Measurements from ENCODE around the gene EFNA1.
"Not testable (repeated sequence)": the region's sequence is repeated elsewhere in the genome, so short reads cannot be mapped to it uniquely, and the experiment has no call there.

The EFNA1 gene

GRCh38 chr1:155092641-155093040 is 35.0 kb upstream of the EFNA1 start:
- DNase-seq (ENCODE audit: low spot score), result no peak

GRCh38 chr1:155093911-155094621 is 33.6 kb upstream of the EFNA1 start:
- DNase-seq (ENCODE audit: low spot score), result peak; percentile 62

- no peak for DNase-seq (ENCODE audit: low spot score)
These were observed 33.1 kb upstream of the EFNA1 start for GRCh38 chr1:155094622-155094948.

DNA sequence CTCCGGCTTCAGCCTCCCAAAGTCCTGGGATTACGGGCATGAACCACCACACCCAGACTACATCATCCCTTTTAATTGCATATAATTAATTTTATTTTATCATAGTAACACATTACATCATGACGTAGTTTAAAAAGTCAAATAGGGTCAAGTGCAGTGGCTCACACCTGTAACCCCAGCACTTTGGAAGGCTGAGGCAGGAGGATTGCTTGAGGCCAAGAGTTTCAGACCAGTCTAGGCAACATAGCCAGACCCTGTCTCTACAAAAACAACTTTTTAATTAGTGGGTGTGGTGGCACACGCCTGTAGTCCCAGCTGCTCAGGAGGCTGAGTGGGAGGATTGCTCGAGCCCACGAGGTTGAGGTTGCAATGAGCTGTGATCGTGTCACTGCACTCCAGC is 28.3 kb upstream of the EFNA1 start:
- DNase-seq (ENCODE audit: low spot score), result no peak

DNA sequence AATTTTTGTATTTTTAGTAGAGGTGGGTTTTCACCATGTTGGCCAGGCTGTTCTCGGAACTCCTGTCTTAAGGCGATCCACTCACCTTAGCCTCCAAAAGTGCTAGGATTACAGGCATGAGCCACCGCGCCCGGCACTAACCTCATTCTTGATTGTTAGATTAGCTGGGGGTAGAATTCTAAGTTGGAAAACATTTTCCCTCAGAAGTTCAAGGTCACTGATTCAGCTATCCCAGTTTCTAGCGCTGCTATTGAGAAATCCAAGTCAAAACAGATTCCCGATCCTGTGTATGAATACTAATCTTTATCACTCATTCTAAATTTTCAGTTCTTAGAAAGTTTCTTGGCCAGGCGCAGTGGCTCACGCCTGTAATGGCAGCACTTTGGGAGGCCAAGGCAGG is 24.4 kb upstream of the EFNA1 start:
- no peak for DNase-seq (ENCODE audit: low spot score)

- no peak for DNase-seq (ENCODE audit: low spot score)
These were observed 22.8 kb upstream of the EFNA1 start for GRCh38 chr1:155104605-155105534.

DNA sequence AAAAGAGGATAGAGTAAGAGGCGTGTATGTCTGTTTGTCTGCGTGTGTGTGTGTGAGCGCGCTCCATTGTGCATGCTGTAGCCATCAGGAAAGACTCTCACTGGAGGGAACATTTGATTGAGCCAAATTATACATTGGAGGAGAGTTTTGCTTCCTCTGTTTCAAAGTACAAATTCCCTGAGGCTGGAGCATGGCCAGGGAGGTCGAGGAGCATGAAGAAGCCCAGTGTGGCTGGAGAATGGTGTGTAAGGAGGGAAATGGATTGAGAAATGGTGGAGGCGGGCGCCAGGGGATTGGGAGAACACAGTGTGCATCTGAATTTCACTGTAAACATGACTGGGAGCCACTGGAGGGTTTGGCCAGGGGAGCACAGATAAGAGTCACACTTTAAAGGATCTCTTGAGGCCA is 22.1 kb upstream of the EFNA1 start:
- no peak for DNase-seq (ENCODE audit: low spot score)

DNA sequence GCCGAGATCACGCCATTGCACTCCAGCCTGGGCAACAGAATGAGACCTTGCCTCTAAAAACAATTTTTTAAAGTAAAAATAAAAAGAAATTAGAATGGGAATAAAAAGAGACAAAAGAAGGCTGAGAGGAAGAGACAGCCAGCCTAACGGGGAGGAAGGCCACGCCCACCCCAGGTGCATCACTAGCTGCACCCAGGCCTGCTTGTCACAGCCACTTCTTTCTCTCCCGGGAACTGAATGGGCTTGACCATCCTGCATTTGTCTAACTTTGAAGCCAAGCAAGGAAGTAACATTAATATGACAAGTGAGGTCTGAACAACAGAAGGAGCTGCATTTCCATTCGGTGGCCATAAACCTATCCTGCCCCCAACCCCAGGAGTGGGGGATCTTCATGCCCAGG is 20.8 kb upstream of the EFNA1 start:
- no peak for DNase-seq (ENCODE audit: low spot score)

DNA sequence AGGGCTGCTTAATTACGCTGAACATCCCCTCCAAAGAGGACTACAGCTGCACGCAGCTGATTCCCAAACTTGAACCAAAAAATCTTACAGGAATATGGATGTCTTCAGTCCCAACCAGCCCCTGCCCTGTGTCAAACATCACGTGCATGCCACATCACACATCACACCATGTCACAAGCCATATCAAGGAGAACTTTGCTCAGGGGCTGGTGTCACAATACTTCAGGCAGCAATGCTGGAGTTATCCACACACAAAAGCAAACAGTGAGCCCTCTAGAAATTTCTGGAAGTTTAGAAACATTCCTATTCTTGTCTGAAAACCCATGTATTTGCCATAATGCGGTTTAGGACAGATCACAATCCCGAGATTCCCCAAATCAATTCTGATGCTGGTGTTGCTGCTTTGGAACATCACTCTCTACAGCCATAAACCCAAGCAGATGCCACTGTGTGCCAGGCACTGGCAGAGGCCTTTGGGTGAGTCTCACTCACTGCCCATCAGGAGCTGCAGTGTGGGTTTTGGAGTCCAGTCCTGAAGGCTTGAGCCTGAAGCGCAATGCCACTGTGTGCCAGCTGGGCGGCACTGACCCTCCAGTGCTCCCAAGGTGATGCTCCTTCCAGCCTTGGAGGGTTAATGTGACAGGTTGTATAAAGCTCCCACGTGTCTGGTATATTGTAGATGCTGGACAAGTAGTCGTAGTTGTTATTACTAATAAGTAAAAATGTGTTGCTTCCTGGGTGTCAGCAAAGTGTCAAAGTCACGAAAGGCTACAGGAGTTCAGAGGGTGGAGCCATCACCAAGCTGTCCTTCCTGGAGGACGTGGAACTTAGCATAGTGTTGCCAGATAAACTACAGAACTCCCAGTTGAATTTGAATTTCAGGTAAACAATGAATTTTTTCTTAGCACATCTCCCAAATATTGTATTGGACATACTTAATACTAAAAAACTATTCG is 20.1 kb upstream of the EFNA1 start:
- DNase-seq (ENCODE audit: low spot score), result no peak

GRCh38 chr1:155108296-155108695 is 19.4 kb upstream of the EFNA1 start:
- DNase-seq (ENCODE audit: low spot score), result no peak

DNA sequence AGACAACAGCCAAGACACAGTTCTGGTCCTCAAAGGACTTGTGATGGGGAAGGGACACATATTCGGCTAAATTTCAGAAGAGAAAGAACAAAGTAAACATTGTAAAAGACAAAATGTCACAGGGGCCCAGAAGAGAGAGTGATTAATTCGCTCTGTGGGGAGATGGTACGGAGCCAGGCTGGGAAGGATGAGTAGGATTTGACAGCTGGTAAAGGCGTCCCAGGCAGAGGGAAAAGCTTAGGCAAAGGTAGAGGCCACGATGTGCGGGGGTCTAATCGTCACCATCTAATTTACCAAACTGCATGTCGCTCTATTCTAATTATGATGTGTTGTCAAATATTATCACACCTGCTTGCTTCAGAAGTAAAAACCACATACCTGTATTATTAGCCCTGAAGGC is 17.3 kb upstream of the EFNA1 start:
- DNase-seq (ENCODE audit: low spot score), result no peak

GRCh38 chr1:155110826-155111225 is 16.9 kb upstream of the EFNA1 start:
- no peak for DNase-seq (ENCODE audit: low spot score)

- no peak for DNase-seq (ENCODE audit: low spot score)
These were observed 14.2 kb upstream of the EFNA1 start for GRCh38 chr1:155113450-155113980.

DNA sequence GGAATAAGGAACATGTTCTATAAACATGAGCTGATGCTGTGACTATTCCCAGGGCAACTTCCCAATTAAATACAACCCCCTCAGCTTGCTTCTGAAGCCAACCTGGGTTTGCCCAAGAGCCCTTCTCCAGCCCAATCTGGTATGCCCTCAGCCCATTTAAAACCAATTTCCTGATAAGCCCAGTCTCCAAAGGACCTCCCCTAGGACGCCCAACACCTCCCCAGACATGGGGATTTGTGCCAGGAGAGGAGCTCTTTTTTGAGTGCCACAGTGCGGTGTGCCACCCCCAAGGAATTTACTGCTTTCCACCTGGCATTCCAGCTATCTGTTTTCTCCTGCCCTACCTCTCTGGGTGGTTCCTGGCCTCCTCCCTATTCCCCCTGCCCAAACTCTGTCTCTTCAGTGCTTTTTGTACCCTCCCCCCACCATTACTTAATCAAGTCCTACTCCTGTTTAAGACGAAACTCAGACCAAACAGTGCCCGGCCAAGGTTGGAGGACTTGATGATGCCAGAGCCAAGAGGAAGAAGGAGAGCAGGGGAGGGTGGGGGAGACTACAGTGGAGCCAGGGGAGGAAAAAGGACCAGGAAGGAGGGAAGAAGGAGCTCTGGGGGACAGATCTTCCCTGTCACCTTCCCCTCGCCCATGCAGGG is 11.4 kb upstream of the EFNA1 start:
- no peak for DNase-seq (ENCODE audit: low spot score)

DNA sequence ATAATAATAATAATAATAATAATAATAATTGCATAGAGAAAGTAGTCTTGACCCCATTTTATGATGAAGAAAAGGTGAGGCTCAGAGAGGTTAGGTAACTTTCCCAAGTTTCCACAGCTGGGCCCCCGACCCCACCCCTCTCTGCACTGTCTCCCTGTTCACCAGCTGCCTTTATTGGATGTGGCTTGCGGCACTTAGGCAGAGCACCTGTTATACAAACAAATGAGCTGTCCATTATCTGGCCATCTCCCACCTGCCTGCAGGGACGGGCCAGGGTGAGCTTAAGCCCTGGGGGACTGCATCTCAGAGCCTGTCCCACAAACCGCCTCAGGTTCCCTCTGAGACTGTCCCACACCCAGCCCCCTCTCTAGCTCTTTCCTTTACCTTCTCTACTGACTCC is 10.1 kb upstream of the EFNA1 start:
- DNase-seq (ENCODE audit: low spot score), result no peak

GRCh38 chr1:155118090-155118489 is 9.6 kb upstream of the EFNA1 start:
- DNase-seq (ENCODE audit: low spot score), result not testable (repeated sequence)

GRCh38 chr1:155120253-155120652 is 7.4 kb upstream of the EFNA1 start:
- DNase-seq (ENCODE audit: low spot score), result no peak

DNA sequence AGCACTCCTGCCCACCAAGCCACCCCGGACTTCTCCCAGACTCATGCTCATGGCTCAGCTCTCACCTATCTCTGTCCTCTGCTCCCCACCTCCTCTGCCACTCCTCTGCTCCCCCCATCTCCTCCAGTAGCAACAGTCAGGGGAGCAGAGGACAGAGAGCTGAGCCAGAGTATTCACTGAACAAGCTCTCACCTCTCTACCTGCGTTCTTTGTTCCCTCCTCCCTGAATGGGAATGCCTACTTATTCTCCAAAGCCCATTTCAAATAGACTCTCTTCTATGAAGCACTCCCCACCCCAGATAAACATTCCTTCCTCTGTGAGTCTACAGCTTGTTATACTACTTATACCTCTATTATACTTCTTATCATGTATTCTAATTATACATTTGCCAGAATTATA is 6.4 kb upstream of the EFNA1 start:
- no peak for DNase-seq (ENCODE audit: low spot score)

- DNase-seq (ENCODE audit: low spot score), result no peak
These were observed 5.4 kb upstream of the EFNA1 start for GRCh38 chr1:155122308-155122707.

DNA sequence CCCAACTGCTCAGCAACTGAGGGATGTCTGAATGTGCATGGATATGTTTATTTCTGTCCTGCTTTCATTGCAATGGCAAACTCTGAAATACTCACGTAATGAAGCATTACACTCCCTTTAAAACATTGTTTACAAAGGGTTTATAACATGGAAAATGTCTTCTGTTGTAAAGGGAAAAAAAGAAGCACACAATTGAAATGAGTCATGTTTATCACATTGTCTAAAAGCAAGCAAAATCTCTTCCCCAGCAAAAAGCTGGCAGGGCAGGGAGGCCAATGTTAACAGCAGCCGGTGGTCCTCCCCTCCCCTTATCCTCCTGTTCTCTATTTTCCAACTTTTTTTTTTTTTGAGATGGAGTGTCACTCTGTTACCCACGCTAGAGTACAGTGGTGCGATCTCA is 3.9 kb upstream of the EFNA1 start:
- DNase-seq (ENCODE audit: low spot score), result no peak
